Neuronal stem cell (in vitro differentiated cells): Measurements from ENCODE around the gene PKLR.

Source experiments
- DNase-seq: peaks from one replicate; pipeline ENCODE4 v3.0.0-alpha.2; 2013; ENCODE audit warnings: low spot score
- H2AFZ ChIP-seq: one replicate; pipeline ENCODE4 v1.6.1; 2013; ENCODE audit warnings: mild to moderate bottlenecking, low read length, inconsistent platforms
- H2AK5ac ChIP-seq: 2 replicates; pipeline ENCODE4 v1.6.1; 2013; ENCODE audit warnings: low read depth, mild to moderate bottlenecking, inconsistent platforms, low read length, moderate library complexity, mixed read lengths
- H2BK120ac ChIP-seq: 2 replicates; pipeline ENCODE4 v1.6.1; 2013; ENCODE audit warnings: low read depth, mild to moderate bottlenecking, inconsistent platforms, low read length, moderate library complexity, mixed read lengths
- H2BK12ac ChIP-seq: one replicate; pipeline ENCODE4 v1.6.1; 2013; ENCODE audit warnings: low read length, inconsistent platforms
- H2BK15ac ChIP-seq: 2 replicates; pipeline ENCODE4 v1.6.1; 2013; ENCODE audit warnings: mild to moderate bottlenecking, low read length, inconsistent platforms, mixed read lengths
- H2BK5ac ChIP-seq: one replicate; pipeline ENCODE4 v1.6.1; 2013; ENCODE audit warnings: inconsistent platforms, mild to moderate bottlenecking, low read length, moderate library complexity
- H3K14ac ChIP-seq: one replicate; pipeline ENCODE4 v1.6.1; 2013; ENCODE audit warnings: low read length, inconsistent platforms
- H3K18ac ChIP-seq: 2 replicates; pipeline ENCODE4 v1.6.1; 2013; ENCODE audit warnings: low read length, inconsistent platforms
- H3K23ac ChIP-seq: 2 replicates; pipeline ENCODE4 v1.6.1; 2013; ENCODE audit warnings: low read depth, mild to moderate bottlenecking, mixed read lengths, low read length, inconsistent platforms; ENCODE audit not compliant: poor library complexity
- H3K27ac ChIP-seq: replicated peaks from 3 replicates; pipeline ENCODE4 v1.5.1; 2013; ENCODE audit warnings: low read length, inconsistent platforms
- H3K27me3 ChIP-seq, 3 experiments: 2 replicates each; pipeline ENCODE4 v1.6.1; 2013; ENCODE audit warnings: low read length in 3 of 3, mild to moderate bottlenecking in 2 of 3, inconsistent platforms in 1 of 3, low read depth in 1 of 3, mixed read lengths in 1 of 3, moderate library complexity in 1 of 3; ENCODE audit not compliant: control insufficient read depth in 3 of 3, insufficient read depth in 3 of 3
- H3K36me3 ChIP-seq, 2 donors: replicated peaks in 1 of 2; 2 replicates each; pipeline ENCODE4 v1.6.1; 2013; ENCODE audit warnings: low read length in 2 of 2; ENCODE audit not compliant: control insufficient read depth in 2 of 2, insufficient read depth in 2 of 2
- H3K4ac ChIP-seq: 2 replicates; pipeline ENCODE4 v1.6.1; 2013; ENCODE audit warnings: inconsistent platforms, mild to moderate bottlenecking, low read length, moderate library complexity
- H3K4me1 ChIP-seq, 2 donors: 1 replicate in 1 of 2; 2 replicates in 1 of 2; pipeline ENCODE4 v1.6.1; 2013; ENCODE audit warnings: low read length in 2 of 2, low read depth in 1 of 2; ENCODE audit not compliant: control insufficient read depth in 2 of 2, insufficient read depth in 1 of 2
- H3K4me2 ChIP-seq: one replicate; pipeline ENCODE4 v1.6.1; 2013; ENCODE audit warnings: mild to moderate bottlenecking, low read length, inconsistent platforms; ENCODE audit not compliant: insufficient read depth, poor library complexity, severe bottlenecking
- H3K4me3 ChIP-seq, 2 donors: 2 replicates each; pipeline ENCODE4 v1.5.1; 2013; ENCODE audit warnings: low read length in 2 of 2, mild to moderate bottlenecking in 2 of 2, inconsistent platforms in 1 of 2, moderate library complexity in 1 of 2
- H3K79me1 ChIP-seq: one replicate; pipeline ENCODE4 v1.6.1; 2013; ENCODE audit warnings: low read depth, mild to moderate bottlenecking, inconsistent platforms, low read length, moderate library complexity
- H3K9ac ChIP-seq: one replicate; pipeline ENCODE4 v1.6.1; 2013; ENCODE audit warnings: mild to moderate bottlenecking, low read depth, low read length, inconsistent platforms; ENCODE audit not compliant: poor library complexity
- H3K9me3 ChIP-seq, 2 donors: replicated peaks in 1 of 2; 2 replicates each; pipeline versions ENCODE3 to v1.6.1; 2013; ENCODE audit warnings: low read length in 2 of 2, mild to moderate bottlenecking in 2 of 2, inconsistent platforms in 1 of 2, low read depth in 1 of 2, mixed read lengths in 1 of 2, moderate library complexity in 1 of 2; ENCODE audit not compliant: control insufficient read depth in 2 of 2, insufficient read depth in 1 of 2
- H4K8ac ChIP-seq: one replicate; pipeline ENCODE4 v1.6.1; 2013; ENCODE audit warnings: low read depth, mild to moderate bottlenecking, inconsistent platforms, low read length, moderate library complexity
- H4K91ac ChIP-seq: one replicate; pipeline ENCODE4 v1.6.1; 2013; ENCODE audit warnings: low read length, low read depth, mild to moderate bottlenecking, inconsistent platforms; ENCODE audit not compliant: poor library complexity
- WGBS, 2 donors: extraction: QIAGEN DNeasy Blood & Tissue Kit; methylation state at CpG; one replicate each; pipeline ENCODE4 v1.1.7; 2013; ENCODE audit warnings: missing lambda C conversion rate in 2 of 2, mixed read lengths in 1 of 2; ENCODE audit not compliant: insufficient read length in 2 of 2, insufficient replicate concordance in 1 of 2; ENCODE audit errors: extremely low coverage in 2 of 2; 5-methylcytosine and 5-hydroxymethylcytosine counted together

PKLR gene

DNA sequence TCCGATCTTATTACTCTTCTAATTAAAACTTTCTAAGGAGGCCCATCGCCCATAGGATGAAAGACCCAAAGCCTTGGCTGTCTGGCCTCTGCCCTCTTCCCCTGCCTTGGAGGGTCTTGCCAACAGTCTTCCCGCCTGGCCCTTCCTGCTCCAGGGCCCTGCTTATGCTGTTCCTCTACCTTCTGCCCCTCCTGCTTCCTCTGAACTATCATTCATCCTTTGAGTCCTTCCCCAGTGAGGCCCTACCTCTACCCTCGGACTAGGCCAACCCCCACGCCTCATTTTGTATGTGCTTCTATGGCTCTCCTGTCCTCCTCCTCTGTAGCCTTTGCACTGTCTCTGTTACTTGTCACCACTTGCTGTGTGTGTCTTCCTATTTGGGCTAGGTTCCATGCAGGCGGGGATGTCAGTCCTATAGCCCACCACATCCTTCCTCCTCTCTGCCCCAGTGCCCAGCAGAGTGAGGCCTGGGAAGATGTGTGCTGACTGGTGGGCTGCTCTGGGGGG lies 24.8 kb upstream of the PKLR start:
- Histone ChIP-seq H3K14ac (no peak overlapping the region), H3K23ac (peak overlapping the region; percentile 43), H2BK15ac (no peak overlapping the region), H2BK120ac (no peak overlapping the region), H3K18ac (peak overlapping the region; percentile 17), H3K36me3 (peaks cover 29 to 60% of the 10 kb centered on the region in 2 donors), H4K91ac (no peak overlapping the region), H2AK5ac (no peak overlapping the region), H3K79me1 (peaks cover 19% of the 10 kb centered on the region), H3K9me3 (no peaks in the 10 kb centered on the region), H3K27me3 (no peaks in the 10 kb centered on the region), H3K9ac (peak overlapping the region; percentile 44), H3K27ac (no peak overlapping the region), H4K8ac (no peak overlapping the region), H3K4me2 (no peak overlapping the region), H2AFZ (no peak overlapping the region), H3K4ac (no peak overlapping the region), H3K4me3 (peak overlapping the region in 1 of 2 donors; percentile 11), H2BK5ac (peak overlapping the region; percentile 39), H2BK12ac (no peak overlapping the region), H3K4me1 (peaks cover 20% of the 10 kb centered on the region in 2 donors)
- DNase-seq = no peak
- WGBS, 2 donors = no CpG with 5 or more reads among the region's 6 CpGs

GRCh38 chr1:155325603-155325893 lies 24.3 kb upstream of the PKLR start:
- Histone ChIP-seq H2BK120ac (peak overlapping the region; percentile 5), H3K18ac (peak overlapping the region; percentile 96), H3K23ac (peak overlapping the region; percentile 96), H3K4me1 (peaks cover 20 to 24% of the 10 kb centered on the region in 2 donors), H2BK15ac (peak overlapping the region; percentile 75), H3K4me2 (peak overlapping the region; percentile 96), H3K4me3 (peak overlapping the region; percentile 76 to 90), H3K9ac (peak overlapping the region; percentile 98), H3K79me1 (peaks cover 19% of the 10 kb centered on the region), H3K36me3 (peaks cover 25 to 60% of the 10 kb centered on the region in 2 donors), H3K27ac (no peak overlapping the region), H3K9me3 (no peaks in the 10 kb centered on the region), H2AFZ (no peak overlapping the region), H4K8ac (peak overlapping the region; percentile 96), H3K27me3 (no peaks in the 10 kb centered on the region), H2BK12ac (no peak overlapping the region), H2AK5ac (peak overlapping the region; percentile 98), H4K91ac (peak overlapping the region; percentile 72), H2BK5ac (peak overlapping the region; percentile 53), H3K14ac (peak overlapping the region; percentile 75), H3K4ac (peak overlapping the region; percentile 53)
- no peak for DNase-seq
- WGBS, 2 donors = no CpG with 5 or more reads among the region's 6 CpGs

- peak overlapping the region; percentile 5 for H2BK120ac ChIP-seq
- H3K18ac ChIP-seq = peak overlapping the region; percentile 96
- H4K91ac ChIP-seq = peak overlapping the region; percentile 72
- no peaks in the 10 kb centered on the region for H3K27me3 ChIP-seq
- H2BK5ac ChIP-seq = peak overlapping the region; percentile 53
- peak overlapping the region; percentile 96 for H3K4me2 ChIP-seq
- peak overlapping the region; percentile 92 for H2AFZ ChIP-seq
- peak overlapping the region; percentile 97 for H2BK15ac ChIP-seq
- peaks cover 21 to 60% of the 10 kb centered on the region in 2 donors for H3K36me3 ChIP-seq
- H3K4me3 ChIP-seq = peak overlapping the region; percentile 76 to 90
- H4K8ac ChIP-seq = peak overlapping the region; percentile 96
- H3K4ac ChIP-seq = peak overlapping the region; percentile 53
- H3K27ac ChIP-seq = peak overlapping the region; percentile 75
- H2AK5ac ChIP-seq = peak overlapping the region; percentile 98
- H3K9me3 ChIP-seq = no peaks in the 10 kb centered on the region
- H3K23ac ChIP-seq = peak overlapping the region; percentile 96
- no CpG with 5 or more reads among the region's 59 CpGs for WGBS, 2 donors
- no peak for DNase-seq
- H3K9ac ChIP-seq = peak overlapping the region; percentile 98
- H2BK12ac ChIP-seq = peak overlapping the region; percentile 41
- H3K4me1 ChIP-seq = peaks cover 23 to 24% of the 10 kb centered on the region in 2 donors
- H3K79me1 ChIP-seq = peaks cover 19% of the 10 kb centered on the region
- H3K14ac ChIP-seq = peak overlapping the region; percentile 94
These were observed 23.7 kb upstream of the PKLR start for GRCh38 chr1:155324717-155325602.

GRCh38 chr1:155324037-155324716 lies 22.9 kb upstream of the PKLR start:
- Histone ChIP-seq H3K9ac (peak overlapping the region; percentile 95), H3K36me3 (peaks cover 27 to 64% of the 10 kb centered on the region in 2 donors), H3K4me3 (peak overlapping the region; percentile 76 to 90), H3K79me1 (peaks cover 19% of the 10 kb centered on the region), H2BK15ac (peak overlapping the region; percentile 97), H3K14ac (peak overlapping the region; percentile 94), H2BK120ac (peak overlapping the region; percentile 5), H2AK5ac (peak overlapping the region; percentile 85), H4K8ac (no peak overlapping the region), H3K4ac (no peak overlapping the region), H3K9me3 (no peaks in the 10 kb centered on the region), H3K18ac (peak overlapping the region; percentile 97), H2BK5ac (peak overlapping the region; percentile 89), H2BK12ac (peak overlapping the region; percentile 41), H3K4me1 (peaks cover 24 to 25% of the 10 kb centered on the region in 2 donors), H4K91ac (no peak overlapping the region), H2AFZ (peak overlapping the region; percentile 92), H3K27me3 (no peaks in the 10 kb centered on the region), H3K23ac (peak overlapping the region; percentile 92), H3K27ac (peak overlapping the region; percentile 98), H3K4me2 (peak overlapping the region; percentile 96)
- DNase-seq = peak; percentile 90
- WGBS, 2 donors = no CpG with 5 or more reads among the region's 44 CpGs
